H1 (cell line): Measurements from ENCODE around the gene CACNB2. TPM values are rescaled to one million over a fixed set of nuclear protein-coding genes. Genes with fewer than 3 reads are reported as not detected.

Experiments
- ASH2L ChIP-seq: fragments of 200-600, 300-600 bp; sonication (generic); IDR thresholded peaks from one replicate; pipeline ENCODE4 v1.7.1; 2017; ENCODE audit warnings: low read length
- ATF3 ChIP-seq: IDR thresholded peaks from 2 replicates; pipeline ENCODE4 v1.6.1; 2011; ENCODE audit warnings: low read depth, mild to moderate bottlenecking, low read length; ENCODE audit not compliant: insufficient read depth
- CTBP2 ChIP-seq: IDR thresholded peaks from 2 replicates; pipeline ENCODE4 v1.7.0; 2011; ENCODE audit warnings: borderline replicate concordance, mild to moderate bottlenecking, moderate library complexity, mixed read lengths, low read length; ENCODE audit not compliant: insufficient read depth, insufficient read length
- HDAC2 ChIP-seq, 2 experiments: fragments of 300-600 bp in 1 of 2; sonication (generic) in 1 of 2; IDR thresholded peaks; 2 replicates each; pipeline ENCODE4 v1.6.1; 2011 to 2012; ENCODE audit warnings: low read depth in 2 of 2, low read length in 2 of 2, mild to moderate bottlenecking in 2 of 2, moderate library complexity in 2 of 2, borderline replicate concordance in 1 of 2, inconsistent platforms in 1 of 2
- RXRA ChIP-seq: IDR thresholded peaks from 2 replicates; pipeline ENCODE4 v1.6.1; 2011; ENCODE audit warnings: low read depth, mild to moderate bottlenecking, low read length, moderate library complexity; ENCODE audit not compliant: insufficient read depth
- SP1 ChIP-seq: IDR thresholded peaks from 2 replicates; pipeline ENCODE4 v1.6.1; 2011; ENCODE audit warnings: low read depth, low read length
- SP2 ChIP-seq: IDR thresholded peaks from 2 replicates; pipeline ENCODE4 v1.6.1; 2012; ENCODE audit warnings: mild to moderate bottlenecking, low read length, inconsistent platforms
- SRF ChIP-seq: IDR thresholded peaks from 2 replicates; pipeline ENCODE4 v1.6.1; 2011; ENCODE audit warnings: mild to moderate bottlenecking, low read depth, low read length, moderate library complexity
- polyA plus RNA-seq, 7 experiments: library from polyadenylated mRNA; depleted of rRNA in 3 of 7; stranded (reverse) in 5 of 7; unstranded in 2 of 7; fragments of >200 nt in 5 of 7; fragments of 200-250 nt in 2 of 7; gene quantifications; 1 replicate in 5 of 7; 2 replicates in 1 of 7; 4 replicates in 1 of 7; pipeline versions ENCODE4 v1.2.1 to v1.2.3, GENCODE V29; 2011 to 2013; ENCODE audit warnings: missing spikeins in 2 of 7, mixed read lengths in 2 of 7
- total RNA-seq: library from RNA; stranded (reverse); fragmentation: NEBNext Ultra II Directional; extraction: Animal tissue kit (Norgen Biotek cat#: 25700); gene quantifications from 2 replicates; pipeline ENCODE4 v1.2.1, GENCODE V29; 2021

CACNB2 gene
- total and polyA plus RNA-seq, 2 of the 8 experiments (the other 6 are each of a cell fraction or from before 2014, with no cell fraction given): 2.4 to 3.2 TPM

GRCh38 chr10:18219146-18219545, 78.9 kb downstream of the CACNB2 start (continued):
- TF ChIP-seq ASH2L (no peak), SP2 (no peak), SRF (no peak), HDAC2 (IDR thresholded peaks at IDR 0.05; ENCODE audit: borderline replicate concordance in 1 of 2, low read depth in 2 of 2, low read length in 2 of 2) (no peak), RXRA (no peak), SP1 (no peak), CTBP2 (no peak), ATF3 (no peak)
